HCT116 (cell line): ENCODE results near the gene SORL1. TPM values are rescaled to one million over a fixed set of nuclear protein-coding genes. Genes with fewer than 3 reads are reported as not detected.

Experiments
- ATAC-seq: fragments of 200-7000 bp; cut with Tn5 transposase; 2 replicates; pipeline ENCODE4 v1.9.1; 2020; ENCODE audit warnings: mild to moderate bottlenecking, moderate library complexity
- BruUV-seq: library from RNA; stranded (reverse); fragments of 400-500 nt; replicated peaks from 2 replicates; lab custom pipeline; 2021; lab: Mats Ljungman, UMichigan
- CTCF ChIA-PET: fragments of 300-600 bp; sonication (Branson Sonifier 250); formaldehyde crosslinking; loops from one replicate; lab custom pipeline; 2021; ENCODE audit warnings: antibody characterized with exemption; lab: Charles Lee
- POLR2A ChIA-PET: fragments of 300-600, 350-600 bp; sonication (Branson Sonifier 250); formaldehyde crosslinking; loops from one replicate; lab custom pipeline; 2021; ENCODE audit warnings: antibody characterized with exemption; lab: Charles Lee
- RAD21 ChIA-PET, 2 experiments: fragments of 300-600 bp; sonication (Branson Sonifier 250); formaldehyde crosslinking; loops; one replicate each; lab custom pipeline; 2023; ENCODE audit warnings: low total read pairs in 2 of 2; ENCODE audit not compliant: uncharacterized antibody in 2 of 2, unreplicated experiment in 2 of 2, low non-redundant PET in 1 of 2; lab: Charles Lee
- DNase-seq: peaks from one replicate; pipeline ENCODE4 v3.0.0-alpha.2; 2010; ENCODE audit warnings: low read depth, low spot score
- H2AFZ ChIP-seq: fragments of 200-600 bp; shearing (Covaris generic), sonication (generic); 2 replicates; pipeline ENCODE4 v1.6.1; 2017; ENCODE audit warnings: low read depth, mixed run types, mixed read lengths, antibody characterized with exemption, low read length; ENCODE audit not compliant: poor library complexity, severe bottlenecking
- H3K27ac ChIP-seq: 2 replicates; pipeline ENCODE4 v1.5.1; 2012; ENCODE audit warnings: low read depth, low read length
- H3K27me3 ChIP-seq: fragments of 200-600 bp; sonication (generic); 2 replicates; pipeline ENCODE4 v1.6.1; 2016; ENCODE audit warnings: mixed run types, low read length, mixed read lengths; ENCODE audit not compliant: insufficient read depth
- H3K36me3 ChIP-seq, 2 experiments: fragments of 200-500 bp in 1 of 2; fragments of 200-600 bp in 1 of 2; sonication (Bioruptor generic) in 1 of 2; sonication (generic) in 1 of 2; 2 replicates each; pipeline versions ENCODE4 v1.5.1 to v1.6.1; 2014 to 2016; ENCODE audit warnings: low read length in 2 of 2, inconsistent platforms in 1 of 2, mixed read lengths in 1 of 2, mixed run types in 1 of 2; ENCODE audit not compliant: insufficient read depth in 2 of 2, control insufficient read depth in 1 of 2
- H3K4me1 ChIP-seq, 2 experiments: fragments of 200-600 bp in 1 of 2; sonication (generic) in 1 of 2; 2 replicates each; pipeline versions ENCODE4 v1.5.1 to v1.6.1; 2012 to 2017; ENCODE audit warnings: low read length in 2 of 2, inconsistent platforms in 1 of 2, mild to moderate bottlenecking in 1 of 2, mixed read lengths in 1 of 2, mixed run types in 1 of 2, moderate library complexity in 1 of 2; ENCODE audit not compliant: insufficient read depth in 2 of 2, control insufficient read depth in 1 of 2
- H3K4me2 ChIP-seq: fragments of 200-600 bp; sonication (generic); 2 replicates; pipeline ENCODE4 v1.6.1; 2017; ENCODE audit warnings: mixed run types, low read length, mixed read lengths
- H3K4me3 ChIP-seq, 2 experiments: fragments of 200-600 bp in 1 of 2; sonication (generic) in 1 of 2; replicated peaks in 1 of 2; 2 replicates each; pipeline ENCODE4 v1.5.1; 2011 to 2016; ENCODE audit warnings: low read length in 2 of 2, control low read depth in 1 of 2, low read depth in 1 of 2, mild to moderate bottlenecking in 1 of 2, mixed read lengths in 1 of 2, mixed run types in 1 of 2
- H3K79me2 ChIP-seq: fragments of 200-600 bp; sonication (generic); 2 replicates; pipeline ENCODE4 v1.6.1; 2017; ENCODE audit warnings: mild to moderate bottlenecking, mixed run types, low read length, moderate library complexity, mixed read lengths; ENCODE audit not compliant: insufficient read depth
- H3K9ac ChIP-seq: fragments of 200-600 bp; sonication (generic); 2 replicates; pipeline ENCODE4 v1.6.1; 2016; ENCODE audit warnings: low read length, mixed read lengths
- H3K9me2 ChIP-seq: fragments of 200-600 bp; sonication (generic), shearing (Covaris generic); 2 replicates; pipeline ENCODE4 v1.6.1; 2017; ENCODE audit warnings: mixed run types, mild to moderate bottlenecking, moderate library complexity; ENCODE audit not compliant: insufficient read depth
- H3K9me3 ChIP-seq, 2 experiments: fragments of 200-500 bp in 1 of 2; fragments of 200-600 bp in 1 of 2; sonication (Bioruptor generic) in 1 of 2; sonication (generic) in 1 of 2; 2 replicates each; pipeline ENCODE4 v1.6.1; 2014 to 2017; ENCODE audit warnings: low read length in 2 of 2, mixed read lengths in 2 of 2, inconsistent platforms in 1 of 2, low read depth in 1 of 2, mild to moderate bottlenecking in 1 of 2, mixed run types in 1 of 2, moderate library complexity in 1 of 2; ENCODE audit not compliant: control insufficient read depth in 1 of 2, insufficient read depth in 1 of 2
- H4K20me1 ChIP-seq: fragments of 200-600 bp; sonication (generic), shearing (Covaris generic); 2 replicates; pipeline ENCODE4 v1.6.1; 2017; ENCODE audit warnings: mixed run types, mild to moderate bottlenecking, moderate library complexity; ENCODE audit not compliant: insufficient read depth
- CBX3 ChIP-seq: IDR thresholded peaks from 2 replicates; pipeline ENCODE4 v1.6.1; 2012; ENCODE audit warnings: low read depth
- CTCF ChIP-seq, 3 experiments: fragments of 200-600 bp in 1 of 3; sonication (generic) in 1 of 3; IDR thresholded peaks in 2 of 3; conservative IDR thresholded peaks in 1 of 3; 2 replicates each; pipeline ENCODE4 v1.5.1; 2012 to 2017; ENCODE audit warnings: low read depth in 2 of 3, low read length in 2 of 3, antibody characterized with exemption in 1 of 3, borderline replicate concordance in 1 of 3, control low read depth in 1 of 3, mild to moderate bottlenecking in 1 of 3, mixed read lengths in 1 of 3, mixed run types in 1 of 3, moderate library complexity in 1 of 3; ENCODE audit not compliant: insufficient read depth in 1 of 3
- EGR1 ChIP-seq: IDR thresholded peaks from 2 replicates; pipeline ENCODE4 v1.6.1; 2012; ENCODE audit warnings: low read depth
- ELF1 ChIP-seq: IDR thresholded peaks from 2 replicates; pipeline ENCODE4 v1.6.1; 2012; ENCODE audit warnings: low read depth, borderline replicate concordance
- EZH2phosphoT487 ChIP-seq: fragments of 200-600 bp; IDR thresholded peaks from 2 replicates; pipeline ENCODE4 v1.6.1; 2018; ENCODE audit warnings: antibody characterized with exemption, borderline replicate concordance
- FOSL1 ChIP-seq: IDR thresholded peaks from 2 replicates; pipeline ENCODE4 v1.6.1; 2012; ENCODE audit warnings: low read depth
- JUND ChIP-seq: IDR thresholded peaks from 2 replicates; pipeline ENCODE4 v1.6.1; 2012
- POLR2A ChIP-seq: IDR thresholded peaks from 2 replicates; pipeline ENCODE4 v1.7.0; 2011; ENCODE audit warnings: borderline replicate concordance; ENCODE audit not compliant: insufficient read depth, insufficient read length; ENCODE audit errors: extremely low read depth
- POLR2AphosphoS5 ChIP-seq: IDR thresholded peaks from 2 replicates; pipeline ENCODE4 v1.6.1; 2011; ENCODE audit warnings: mild to moderate bottlenecking, low read depth, low read length, moderate library complexity
- RAD21 ChIP-seq: IDR thresholded peaks from 2 replicates; pipeline ENCODE4 v1.6.1; 2012; ENCODE audit warnings: low read depth, mild to moderate bottlenecking
- SIN3A ChIP-seq: IDR thresholded peaks from 2 replicates; pipeline ENCODE4 v1.6.1; 2012; ENCODE audit warnings: low read depth
- SRF ChIP-seq: IDR thresholded peaks from 2 replicates; pipeline ENCODE4 v1.6.1; 2012; ENCODE audit warnings: low read depth
- TCF7L2 ChIP-seq: IDR thresholded peaks from 2 replicates; pipeline ENCODE4 v1.7.0; 2011; ENCODE audit warnings: borderline replicate concordance, inconsistent platforms; ENCODE audit not compliant: insufficient read depth, insufficient read length; ENCODE audit errors: extremely low read depth
- YY1 ChIP-seq: IDR thresholded peaks from 2 replicates; pipeline ENCODE4 v1.6.1; 2011; ENCODE audit warnings: low read length, low read depth, moderate library complexity, mild to moderate bottlenecking; ENCODE audit not compliant: insufficient replicate concordance; ENCODE audit errors: extremely low read depth
- intact Hi-C: fragments of 100-400 bp; cut with micrococcal nuclease; formaldehyde crosslinking; loops from 2 replicates; pipeline ENCODE4 v1.10.0; 2022
- total RNA-seq: library from RNA; stranded (reverse); gene quantifications from one replicate; pipeline ENCODE4 v1.2.1, GENCODE V29; 2021; ENCODE audit not compliant: unreplicated experiment
- TF ChIP-seq, protein P1 (sequence below): IDR thresholded peaks from 2 replicates; pipeline ENCODE4 v1.6.1; 2012; ENCODE audit warnings: low read depth

The SORL1 gene
- total RNA-seq, 1 experiment from 2014 or later = 17.4 TPM

GRCh38 chr11:121570453-121570852 lies 118.3 kb downstream of the SORL1 start:
- no peak overlapping the region for H3K27ac ChIP-seq
- no peaks in the 10 kb centered on the region for H3K36me3 ChIP-seq
- H3K79me2 ChIP-seq = no peaks in the 10 kb centered on the region
- ATAC-seq (no peak), DNase-seq (no peak)
- no peaks in the 10 kb centered on the region for H4K20me1 ChIP-seq
- no peak for TF ChIP-seq JUND
- no peak for TF ChIP-seq SIN3A
- TF ChIP-seq CBX3 = no peak
- no peak for TF ChIP-seq FOSL1
- no peak for TF ChIP-seq POLR2AphosphoS5
- TF ChIP-seq ELF1 = no peak
- no peak for TF ChIP-seq TCF7L2
- no peak for TF ChIP-seq YY1
- no peak for TF ChIP-seq EZH2phosphoT487
- TF ChIP-seq SRF = no peak
- TF ChIP-seq CTCF (IDR thresholded peaks at IDR 0.05 in 2 of 3, conservative IDR thresholded peaks at IDR 0.05 in 1 of 3; ENCODE audit: borderline replicate concordance in 1 of 3, insufficient read depth in 1 of 3, low read depth in 2 of 3, low read length in 2 of 3) = no peak
- TF ChIP-seq, protein P1, sequence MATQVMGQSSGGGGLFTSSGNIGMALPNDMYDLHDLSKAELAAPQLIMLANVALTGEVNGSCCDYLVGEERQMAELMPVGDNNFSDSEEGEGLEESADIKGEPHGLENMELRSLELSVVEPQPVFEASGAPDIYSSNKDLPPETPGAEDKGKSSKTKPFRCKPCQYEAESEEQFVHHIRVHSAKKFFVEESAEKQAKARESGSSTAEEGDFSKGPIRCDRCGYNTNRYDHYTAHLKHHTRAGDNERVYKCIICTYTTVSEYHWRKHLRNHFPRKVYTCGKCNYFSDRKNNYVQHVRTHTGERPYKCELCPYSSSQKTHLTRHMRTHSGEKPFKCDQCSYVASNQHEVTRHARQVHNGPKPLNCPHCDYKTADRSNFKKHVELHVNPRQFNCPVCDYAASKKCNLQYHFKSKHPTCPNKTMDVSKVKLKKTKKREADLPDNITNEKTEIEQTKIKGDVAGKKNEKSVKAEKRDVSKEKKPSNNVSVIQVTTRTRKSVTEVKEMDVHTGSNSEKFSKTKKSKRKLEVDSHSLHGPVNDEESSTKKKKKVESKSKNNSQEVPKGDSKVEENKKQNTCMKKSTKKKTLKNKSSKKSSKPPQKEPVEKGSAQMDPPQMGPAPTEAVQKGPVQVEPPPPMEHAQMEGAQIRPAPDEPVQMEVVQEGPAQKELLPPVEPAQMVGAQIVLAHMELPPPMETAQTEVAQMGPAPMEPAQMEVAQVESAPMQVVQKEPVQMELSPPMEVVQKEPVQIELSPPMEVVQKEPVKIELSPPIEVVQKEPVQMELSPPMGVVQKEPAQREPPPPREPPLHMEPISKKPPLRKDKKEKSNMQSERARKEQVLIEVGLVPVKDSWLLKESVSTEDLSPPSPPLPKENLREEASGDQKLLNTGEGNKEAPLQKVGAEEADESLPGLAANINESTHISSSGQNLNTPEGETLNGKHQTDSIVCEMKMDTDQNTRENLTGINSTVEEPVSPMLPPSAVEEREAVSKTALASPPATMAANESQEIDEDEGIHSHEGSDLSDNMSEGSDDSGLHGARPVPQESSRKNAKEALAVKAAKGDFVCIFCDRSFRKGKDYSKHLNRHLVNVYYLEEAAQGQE = no peak
- no peak for TF ChIP-seq POLR2A
- no peak for TF ChIP-seq EGR1
- no peak for TF ChIP-seq RAD21
- POLR2A ChIA-PET = no interaction called here
- H3K4me2 ChIP-seq = no peak overlapping the region
- H3K9me3 ChIP-seq = no peaks in the 10 kb centered on the region
- intact Hi-C loops = no loop called here
- no peaks in the 10 kb centered on the region for H3K4me1 ChIP-seq
- H3K27me3 ChIP-seq = no peaks in the 10 kb centered on the region
- CTCF ChIA-PET = no interaction called here
- H2AFZ ChIP-seq = no peak overlapping the region
- BruUV-seq = no TSS peak
- H3K9ac ChIP-seq = no peak overlapping the region
- no peak overlapping the region for H3K4me3 ChIP-seq
- RAD21 ChIA-PET = no interaction called here
- H3K9me2 ChIP-seq = no peaks in the 10 kb centered on the region
